GM18507 (cell line): Measurements from ENCODE around the gene TACC2.
"Not testable (repeated sequence)": the region's sequence is repeated elsewhere in the genome, so short reads cannot be mapped to it uniquely, and the experiment has no call there.

Source experiments
- DNase-seq: peaks from one replicate; pipeline ENCODE4 v3.0.0; 2011; ENCODE audit warnings: low read depth; ENCODE audit not compliant: insufficient read length; ENCODE audit errors: extremely low spot score
- FAIRE-seq: peaks from 2 replicates; lab custom pipeline; 2011; peaks lifted over from hg19 to GRCh38; lab: Jason Lieb, UNC

TACC2 gene

DNA sequence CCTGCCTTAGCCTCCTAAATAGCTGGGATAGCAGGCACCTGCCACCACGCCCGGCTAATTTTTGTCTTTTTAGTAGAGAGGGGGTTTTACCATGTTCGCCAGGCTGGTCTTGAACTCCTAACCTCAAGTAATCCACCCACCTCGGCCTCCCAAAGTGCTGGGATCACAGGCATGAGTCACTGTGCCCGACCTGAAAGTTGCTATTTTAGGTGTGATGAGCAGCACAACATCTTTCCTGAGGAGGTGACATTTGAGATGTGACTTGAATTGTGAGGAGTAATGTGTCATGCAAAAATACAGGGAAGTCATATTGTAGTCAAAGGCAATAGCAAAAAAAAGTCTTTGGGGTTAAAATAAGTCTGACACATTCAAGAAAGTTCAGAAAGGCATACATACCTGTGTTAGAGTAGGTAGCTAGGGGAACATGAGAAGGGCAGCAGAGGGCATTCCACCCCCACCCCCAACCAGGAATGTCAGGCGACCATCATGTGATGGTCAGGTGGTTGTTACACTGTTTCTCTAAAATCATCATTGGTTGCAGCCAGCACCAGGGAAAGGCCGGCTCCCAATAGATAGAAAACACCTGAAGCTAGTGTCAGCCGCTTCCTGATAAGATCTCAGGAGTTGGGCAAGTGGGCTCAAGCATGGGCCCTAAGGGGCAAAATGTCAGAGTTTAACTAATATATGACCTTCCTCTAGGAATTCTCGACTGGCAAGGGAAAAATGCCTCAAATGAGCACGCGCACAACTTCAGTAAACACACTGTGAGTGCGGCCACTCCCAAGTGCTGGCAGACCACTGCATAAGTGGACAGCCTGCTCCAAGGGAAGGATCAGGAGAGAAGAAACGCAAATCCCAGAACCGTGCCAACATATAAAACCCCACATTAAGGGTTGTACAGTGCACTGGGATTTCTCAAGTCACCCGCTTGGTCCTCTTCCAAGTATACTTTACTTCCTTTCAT, at the start of gene TACC2:
Gene TACC2, plus strand, starts transcription at position 803 of the 964 bp plus-strand sequence. CDS start 32,819 bp downstream, outside the sequence.
- DNase-seq (no peak), FAIRE-seq (no peak)

DNA sequence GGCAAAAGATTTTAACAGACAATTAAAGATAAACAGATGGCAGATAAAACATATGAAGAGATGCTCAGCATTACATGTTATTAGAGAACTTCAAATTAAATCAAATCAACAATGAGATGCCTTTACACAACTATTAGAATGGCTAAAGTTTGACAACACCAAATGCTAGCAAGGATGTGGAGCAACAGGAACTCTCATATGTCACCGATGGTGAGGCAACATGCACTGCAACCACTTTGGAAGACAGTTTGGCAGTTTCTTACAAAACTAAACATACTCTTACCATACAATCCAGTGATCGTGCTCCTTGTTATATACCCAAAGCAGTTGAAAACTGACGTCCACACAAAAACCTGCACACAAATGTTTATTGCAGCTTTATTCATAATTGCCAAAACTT, 47.4 kb upstream of the TACC2 start:
- FAIRE-seq, result no peak
- DNase-seq, result no peak

DNA sequence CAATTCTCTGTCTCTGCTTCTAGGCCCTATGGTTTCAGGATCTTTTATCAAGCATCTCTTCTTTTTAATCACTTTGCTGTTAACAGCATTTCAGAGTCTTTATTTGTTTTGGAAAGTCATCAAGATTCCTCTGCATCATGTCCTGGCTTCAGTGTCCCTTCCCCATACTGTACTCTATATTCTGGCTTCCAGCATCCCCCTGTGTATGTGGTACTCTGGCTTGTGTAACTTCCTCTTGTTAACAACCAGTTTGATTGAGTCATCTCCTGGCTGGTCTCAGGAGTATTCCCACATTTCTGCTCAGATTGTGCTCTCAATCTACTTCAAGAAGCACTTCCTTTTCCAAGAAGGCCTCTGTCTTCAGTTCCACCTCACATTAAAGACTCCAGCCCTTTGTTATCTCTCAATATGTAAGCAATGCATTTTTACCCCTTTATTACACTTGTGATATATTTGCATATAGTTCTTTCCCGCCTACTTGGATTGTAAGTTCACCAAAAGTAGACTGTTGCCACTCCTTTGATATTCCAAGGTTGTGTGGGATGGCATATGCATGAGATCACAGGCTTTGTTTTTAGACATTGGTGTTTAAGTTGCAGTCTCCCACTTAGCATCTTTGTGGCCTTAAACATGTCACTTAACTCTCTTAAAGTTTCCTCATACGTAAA, 46.1 kb upstream of the TACC2 start:
- FAIRE-seq (no peak), DNase-seq (no peak)

DNA sequence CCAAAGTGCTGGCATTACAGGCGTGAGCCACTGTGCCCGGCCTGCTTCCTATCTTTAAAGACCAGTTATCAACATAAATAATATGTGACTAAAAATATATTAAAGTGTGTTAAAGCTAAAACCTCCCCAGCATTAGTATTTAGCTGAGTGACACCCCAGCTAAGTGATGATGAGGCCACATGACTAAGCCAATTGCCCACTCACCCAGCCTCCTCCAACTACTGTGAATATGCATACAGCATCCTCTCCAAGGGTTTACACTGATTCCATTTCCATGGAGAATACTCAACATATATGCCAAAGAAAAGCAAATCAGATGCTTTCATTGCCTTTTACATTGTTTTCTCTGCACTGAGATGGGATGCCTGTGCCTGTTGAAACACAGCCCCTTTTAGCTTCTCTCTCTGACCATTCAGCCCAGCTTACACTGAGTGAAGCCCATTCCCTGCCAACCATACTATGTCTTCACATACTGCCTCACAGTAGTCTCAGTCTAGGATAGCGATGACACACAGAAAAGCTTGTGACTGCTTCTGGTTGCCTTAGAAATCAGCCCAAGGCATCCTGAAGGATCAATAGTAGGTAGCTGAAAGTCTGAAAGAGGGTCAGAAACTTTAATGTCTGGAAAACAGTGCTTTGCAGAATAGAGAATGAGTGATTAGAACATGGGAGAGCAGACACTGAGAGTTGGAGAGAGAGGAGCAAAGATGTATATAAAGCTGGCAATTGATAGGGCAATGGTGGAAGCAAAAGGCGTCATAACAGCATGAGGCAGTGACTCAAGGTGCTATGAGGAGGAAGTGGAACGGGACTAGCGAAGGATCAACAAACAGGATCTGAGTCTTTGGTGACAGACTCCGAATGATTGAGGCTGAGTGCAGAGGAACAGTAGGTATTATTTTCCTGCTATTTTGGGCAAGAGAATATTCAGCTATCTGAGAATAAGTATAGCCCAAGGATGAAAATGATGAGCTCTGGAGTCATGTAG, 41.3 kb upstream of the TACC2 start:
- FAIRE-seq (no peak), DNase-seq (no peak)

DNA sequence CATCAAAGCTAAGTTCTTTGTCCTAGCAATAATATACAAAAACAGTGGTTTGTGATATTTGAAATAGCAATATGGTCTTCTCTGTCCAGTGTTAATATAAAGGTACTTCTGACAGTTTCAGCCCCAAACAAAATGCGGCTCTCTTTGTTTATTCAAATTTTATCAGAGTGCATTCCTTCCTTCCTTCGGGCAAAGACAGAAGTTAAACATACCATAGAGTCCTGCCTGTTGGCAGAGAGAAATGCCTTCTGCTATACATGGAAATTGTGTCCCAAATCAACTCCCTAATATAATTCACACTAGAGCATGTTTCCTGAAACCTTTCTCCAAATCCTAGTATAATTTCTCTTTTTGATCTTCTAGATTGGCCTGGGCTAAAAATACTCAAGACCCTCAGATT, 39.9 kb upstream of the TACC2 start:
- FAIRE-seq (no peak), DNase-seq (no peak)

DNA sequence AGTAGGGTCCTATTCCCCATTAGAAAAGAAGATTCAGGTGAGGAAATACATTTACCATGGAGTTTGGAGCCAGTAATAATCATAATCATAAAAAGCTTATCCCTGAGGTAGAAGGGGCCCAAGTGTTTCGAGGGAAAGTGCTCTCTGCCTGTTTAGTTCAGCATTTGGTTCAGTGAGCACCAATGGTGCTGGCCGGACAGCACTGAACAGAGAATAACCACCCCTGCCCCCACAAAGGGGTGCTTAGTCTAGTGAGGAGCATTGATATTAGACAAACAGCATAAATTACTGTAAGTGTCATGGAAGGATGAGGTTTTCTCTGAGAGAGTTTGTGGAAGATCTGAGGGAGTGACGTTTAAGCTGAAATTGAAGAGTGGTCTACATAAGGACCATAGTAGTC, 39.5 kb upstream of the TACC2 start:
- FAIRE-seq (no peak), DNase-seq (no peak)

- DNase-seq (no peak), FAIRE-seq (no peak)
Observed at GRCh38 chr10:121952226-121952625, 36.7 kb upstream of the TACC2 start.

GRCh38 chr10:121956111-121957061, 32.6 kb upstream of the TACC2 start:
- no peak for FAIRE-seq
- no peak for DNase-seq

DNA sequence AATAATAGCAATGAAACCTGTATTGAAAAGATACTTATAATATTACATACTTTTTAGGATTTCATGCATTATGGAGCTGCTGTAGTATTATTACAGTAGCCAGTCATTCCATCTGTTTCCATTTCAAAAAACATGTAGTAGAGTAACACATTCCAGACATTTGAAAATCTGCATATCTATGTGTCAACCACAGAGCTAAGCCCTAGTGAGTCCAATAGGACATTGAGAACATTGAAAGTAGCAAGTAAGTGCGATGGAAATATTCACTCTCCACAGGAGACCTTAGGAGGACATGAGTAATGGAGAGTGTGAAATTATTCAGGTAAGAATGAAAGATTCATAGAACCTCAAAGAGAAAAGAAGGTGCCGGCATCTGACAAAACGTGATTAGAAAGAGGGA, 29.3 kb upstream of the TACC2 start:
- FAIRE-seq, result no peak
- no peak for DNase-seq

DNA sequence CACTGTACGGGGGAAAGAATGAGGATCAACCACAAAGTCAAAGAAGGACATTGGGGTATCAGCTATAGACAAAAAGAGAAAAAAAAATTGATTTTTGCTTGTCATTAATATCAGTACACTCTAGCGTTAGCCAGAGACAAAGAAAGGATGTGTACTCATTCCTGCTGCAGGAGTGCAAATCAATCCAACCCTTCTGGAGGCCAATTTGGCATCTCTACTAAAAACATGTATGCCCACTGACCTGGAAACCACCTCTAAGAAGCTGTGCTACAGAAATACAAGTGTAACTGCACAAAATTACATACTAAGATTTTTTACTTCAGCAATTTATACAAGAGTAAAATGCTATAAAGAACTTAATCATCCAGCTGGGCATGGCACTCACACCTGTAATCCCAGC, 27.5 kb upstream of the TACC2 start:
- FAIRE-seq, result no peak
- DNase-seq, result no peak

DNA sequence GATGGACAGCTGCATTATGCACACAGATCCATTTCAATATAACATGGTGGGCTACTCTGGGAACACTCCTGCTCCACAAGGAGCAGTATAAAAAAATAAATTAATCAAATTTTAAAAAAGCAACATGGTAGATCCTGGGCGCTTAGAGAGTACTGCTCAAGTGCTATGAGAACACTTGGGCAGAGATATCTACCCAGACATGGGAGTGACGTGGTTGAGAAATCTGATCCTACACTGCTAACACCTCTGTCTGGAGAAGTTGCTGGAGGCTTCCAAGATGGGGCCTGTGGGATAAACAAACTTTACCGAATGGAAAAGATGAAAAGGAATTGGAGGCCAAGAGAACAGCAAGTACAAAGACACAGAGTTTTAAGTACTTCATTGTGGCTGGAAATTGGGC, 23.0 kb upstream of the TACC2 start:
- FAIRE-seq (no peak), DNase-seq (no peak)

- not testable (repeated sequence) for FAIRE-seq, DNase-seq
Observed at GRCh38 chr10:121969086-121969485, 19.9 kb upstream of the TACC2 start.

- FAIRE-seq (peak; percentile 5), DNase-seq (no peak)
Observed at GRCh38 chr10:121974019-121974534, 14.9 kb upstream of the TACC2 start.

DNA sequence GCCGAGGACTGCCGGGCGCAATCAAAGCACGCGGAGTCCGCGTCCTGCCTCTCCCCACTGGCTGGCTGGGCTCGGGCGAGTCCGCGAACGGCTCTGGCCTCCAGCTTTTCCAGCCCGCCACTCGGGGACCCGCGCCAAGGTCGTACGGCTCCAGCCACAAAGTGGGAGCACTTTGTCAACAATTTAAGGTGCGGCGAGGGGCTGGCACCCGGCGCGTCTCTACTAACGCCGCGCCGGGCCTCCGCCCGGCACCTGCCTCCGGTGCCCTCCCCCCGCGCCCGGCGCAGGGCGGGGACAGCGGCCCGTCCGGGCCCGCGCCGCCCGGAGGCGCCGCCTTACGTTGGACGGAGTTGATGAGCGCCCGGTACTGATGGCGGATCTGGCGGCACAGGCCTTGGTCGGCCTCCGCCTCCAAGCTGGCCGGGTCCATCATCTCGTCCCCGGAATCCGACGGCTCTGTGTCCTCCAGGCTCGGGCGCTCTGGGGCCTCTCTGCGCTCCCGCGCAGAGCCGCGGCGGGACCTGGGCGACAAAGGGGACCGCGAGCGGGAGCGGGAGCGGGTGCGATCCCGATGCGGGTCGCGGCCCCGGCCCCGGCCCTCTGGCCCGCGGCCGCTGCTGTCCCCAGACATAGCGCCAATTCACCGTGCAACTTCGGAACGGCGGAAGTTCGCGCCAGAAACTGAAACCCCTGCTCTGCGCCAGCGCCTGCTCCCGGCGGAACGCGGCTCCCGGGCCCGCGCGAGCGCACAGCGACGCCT, 14.2 kb upstream of the TACC2 start, which contains the start of gene NSMCE4A:
Gene NSMCE4A, minus strand, starts transcription at position 683 of the 760 bp plus-strand sequence. Its CDS starts 52 bp downstream, at position 631.
- peak; percentile 88 for FAIRE-seq
- DNase-seq, result peak; percentile 85

DNA sequence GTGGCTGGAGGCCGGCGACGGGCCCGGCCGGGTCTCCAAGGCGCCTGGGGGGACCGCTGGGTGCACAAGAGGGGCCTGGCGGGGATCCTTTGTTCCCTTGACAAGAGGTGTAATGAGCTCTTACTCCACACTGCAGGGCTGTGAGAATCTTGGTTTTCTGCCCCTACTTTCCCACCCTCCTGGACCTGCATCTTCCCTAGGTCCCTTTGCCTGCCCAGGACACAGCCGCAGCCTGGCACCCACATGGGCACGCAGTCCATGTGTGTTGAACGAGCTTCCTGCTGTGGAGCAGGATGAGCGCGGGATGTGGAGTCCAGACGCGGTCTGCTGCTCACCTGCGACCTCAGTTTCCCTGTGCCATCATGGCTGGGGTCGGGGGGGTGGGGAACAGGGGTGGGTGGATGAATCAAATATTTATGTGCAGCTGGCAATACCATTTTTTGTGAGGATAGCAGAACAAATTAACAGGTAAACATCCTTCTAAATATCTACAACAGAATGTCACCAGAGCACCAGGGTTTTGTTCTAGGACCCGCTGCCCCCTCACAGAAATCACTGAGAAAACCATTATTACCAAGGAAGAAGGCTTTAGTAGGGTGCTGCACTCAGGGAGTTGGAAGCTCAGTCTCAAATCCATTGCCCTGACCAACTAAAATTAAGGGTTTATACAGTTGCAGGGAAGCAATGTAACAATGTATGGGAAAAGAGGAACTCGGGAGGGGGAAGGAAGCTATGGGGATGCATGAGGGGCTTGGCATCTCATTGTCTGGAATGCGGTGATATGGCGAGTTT, 13.5 kb upstream of the TACC2 start:
- no peak for FAIRE-seq
- no peak for DNase-seq

GRCh38 chr10:121976607-121977006, 12.4 kb upstream of the TACC2 start:
- FAIRE-seq (no peak), DNase-seq (no peak)

- no peak for DNase-seq
- FAIRE-seq, result no peak
Observed at GRCh38 chr10:121978511-121978910, 10.5 kb upstream of the TACC2 start.
